Central memory CD8-positive, alpha-beta T cell (primary cell): Measurements from ENCODE around the gene ELOA.

Source experiments
- ATAC-seq: fragments of 150-1000 bp; cut with Tn5 transposase; replicated peaks from 2 replicates; pipeline ENCODE4 v1.10.0; 2022; ENCODE audit warnings: mild to moderate bottlenecking, moderate FRiP score, moderate number of reproducible peaks; ENCODE audit not compliant: poor library complexity, severe bottlenecking; ENCODE audit errors: extremely low read depth
- DNase-seq, 2 donors: peaks; one replicate each; pipeline ENCODE4 v3.0.0; 2021; ENCODE audit warnings: low spot score in 2 of 2
- H3K27ac Mint-ChIP-seq: one replicate; pipeline ENCODE4 v1.8.0; 2022; ENCODE audit warnings: low read depth, mild to moderate bottlenecking, moderate library complexity, mixed read lengths
- H3K27me3 Mint-ChIP-seq: one replicate; pipeline ENCODE4 v1.8.0; 2022; ENCODE audit warnings: mixed read lengths
- H3K36me3 Mint-ChIP-seq: one replicate; pipeline ENCODE4 v1.8.0; 2022; ENCODE audit warnings: mild to moderate bottlenecking, moderate library complexity, mixed read lengths; ENCODE audit not compliant: insufficient read depth
- H3K4me1 Mint-ChIP-seq: one replicate; pipeline ENCODE4 v1.8.0; 2022; ENCODE audit warnings: mixed read lengths
- H3K4me3 Mint-ChIP-seq: one replicate; pipeline ENCODE4 v1.8.0; 2022; ENCODE audit warnings: mild to moderate bottlenecking, moderate library complexity, mixed read lengths
- H3K9me3 Mint-ChIP-seq: one replicate; pipeline ENCODE4 v1.8.0; 2022; ENCODE audit warnings: mixed read lengths

Gene ELOA

GRCh38 chr1:23748016-23748415, 4.7 kb downstream of the ELOA start:
- H3K4me1 Mint-ChIP-seq = peaks cover 52% of the 10 kb centered on the region
- ATAC-seq (no peak), DNase-seq (no peak)
- no peaks in the 10 kb centered on the region for H3K27me3 Mint-ChIP-seq
- no peaks in the 10 kb centered on the region for H3K9me3 Mint-ChIP-seq
- no peak overlapping the region for H3K27ac Mint-ChIP-seq
- H3K36me3 Mint-ChIP-seq = peaks cover 54% of the 10 kb centered on the region
- no peak overlapping the region for H3K4me3 Mint-ChIP-seq

GRCh38 chr1:23751050-23751814, 8.0 kb downstream of the ELOA start:
- DNase-seq (peak in 1 of 2 donors; percentile 11), ATAC-seq (no peak)
- Mint-ChIP-seq H3K36me3 (peaks cover 69% of the 10 kb centered on the region), H3K9me3 (no peaks in the 10 kb centered on the region), H3K27me3 (no peaks in the 10 kb centered on the region), H3K27ac (peak overlapping the region; percentile 64), H3K4me1 (peaks cover 37% of the 10 kb centered on the region), H3K4me3 (no peak overlapping the region)

DNA sequence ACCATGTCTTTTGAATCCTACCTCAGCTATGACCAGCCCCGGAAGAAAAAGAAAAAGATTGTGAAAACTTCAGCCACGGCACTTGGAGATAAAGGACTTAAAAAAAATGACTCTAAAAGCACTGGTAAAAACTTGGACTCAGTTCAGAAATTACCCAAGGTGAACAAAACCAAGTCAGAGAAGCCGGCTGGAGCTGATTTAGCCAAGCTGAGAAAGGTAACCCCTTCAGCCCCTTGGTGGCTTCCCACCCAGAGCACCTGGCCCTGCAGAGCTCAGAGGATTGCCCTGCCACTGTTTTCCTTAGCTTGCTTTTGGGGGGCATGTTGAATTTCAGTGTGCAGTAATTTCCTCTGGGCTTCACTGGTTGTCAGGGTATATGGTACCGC, 8.5 kb downstream of the ELOA start:
- no peak for DNase-seq
- Mint-ChIP-seq H3K4me1 (peaks cover 35% of the 10 kb centered on the region), H3K9me3 (no peaks in the 10 kb centered on the region), H3K36me3 (peaks cover 73% of the 10 kb centered on the region), H3K27ac (no peak overlapping the region), H3K4me3 (no peak overlapping the region), H3K27me3 (no peaks in the 10 kb centered on the region)
- ATAC-seq = no peak

DNA sequence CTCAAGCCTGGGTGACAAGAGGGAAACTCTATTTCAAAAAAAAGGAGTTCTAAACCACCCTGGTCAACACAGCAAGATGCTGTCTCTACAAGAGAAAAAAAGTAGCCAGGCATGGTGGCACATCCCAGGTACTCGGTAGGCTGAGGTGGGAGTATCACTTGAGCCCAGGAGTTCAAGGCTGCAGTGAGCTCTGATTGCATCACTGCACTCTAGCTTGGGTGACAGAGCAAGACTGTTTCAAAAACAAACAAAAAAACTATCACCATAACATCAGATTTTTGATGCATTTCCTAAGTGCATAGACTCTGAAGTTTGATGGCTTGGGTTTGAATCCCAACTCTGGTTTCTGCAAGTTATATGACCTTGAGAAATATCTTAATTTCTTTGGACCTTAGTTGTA, 9.6 kb downstream of the ELOA start:
- Mint-ChIP-seq H3K27ac (no peak overlapping the region), H3K4me3 (no peak overlapping the region), H3K27me3 (no peaks in the 10 kb centered on the region), H3K4me1 (peaks cover 25% of the 10 kb centered on the region), H3K9me3 (no peaks in the 10 kb centered on the region), H3K36me3 (peaks cover 79% of the 10 kb centered on the region)
- no peak for DNase-seq
- ATAC-seq = no peak

- H3K4me1 Mint-ChIP-seq = peaks cover 9% of the 10 kb centered on the region
- no peaks in the 10 kb centered on the region for H3K9me3 Mint-ChIP-seq
- no peak overlapping the region for H3K4me3 Mint-ChIP-seq
- ATAC-seq (no peak), DNase-seq (no peak)
- no peaks in the 10 kb centered on the region for H3K27me3 Mint-ChIP-seq
- no peak overlapping the region for H3K27ac Mint-ChIP-seq
- H3K36me3 Mint-ChIP-seq = peaks cover 84% of the 10 kb centered on the region
Measured at GRCh38 chr1:23756676-23757075, 13.4 kb downstream of the ELOA start.

DNA sequence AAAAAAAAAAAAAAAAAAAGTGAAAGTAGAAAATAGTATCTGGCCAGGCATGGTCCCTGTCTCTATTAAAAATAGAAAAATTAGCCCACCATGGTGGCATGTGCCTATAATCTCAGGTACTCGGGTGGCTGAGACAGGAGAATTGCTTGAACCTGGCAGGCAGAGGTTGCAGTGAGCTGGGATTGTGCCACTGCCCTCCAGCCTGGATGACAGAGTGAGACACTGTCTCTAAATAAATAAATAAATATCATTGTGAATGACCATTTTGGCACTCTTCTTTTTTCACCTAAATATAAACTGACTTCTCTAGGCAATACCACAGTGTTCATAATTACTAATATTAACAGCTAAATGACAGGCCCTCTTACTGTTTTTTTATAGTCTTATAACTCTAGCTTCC, 14.5 kb downstream of the ELOA start:
- Mint-ChIP-seq H3K9me3 (no peaks in the 10 kb centered on the region), H3K27me3 (no peaks in the 10 kb centered on the region), H3K36me3 (peaks cover 81% of the 10 kb centered on the region), H3K27ac (no peak overlapping the region), H3K4me1 (peaks cover 9% of the 10 kb centered on the region), H3K4me3 (no peak overlapping the region)
- DNase-seq (no peak), ATAC-seq (no peak)

- H3K36me3 Mint-ChIP-seq = peaks cover 73% of the 10 kb centered on the region
- no peak overlapping the region for H3K4me3 Mint-ChIP-seq
- H3K27ac Mint-ChIP-seq = no peak overlapping the region
- H3K4me1 Mint-ChIP-seq = peaks cover 9% of the 10 kb centered on the region
- DNase-seq = no peak
- no peak for ATAC-seq
- H3K9me3 Mint-ChIP-seq = no peaks in the 10 kb centered on the region
- no peaks in the 10 kb centered on the region for H3K27me3 Mint-ChIP-seq
Measured at GRCh38 chr1:23759277-23759676, 16.0 kb downstream of the ELOA start.

GRCh38 chr1:23763041-23763577, 19.8 kb downstream of the ELOA start:
- no peaks in the 10 kb centered on the region for H3K9me3 Mint-ChIP-seq
- no peak for ATAC-seq
- peaks cover 46% of the 10 kb centered on the region for H3K36me3 Mint-ChIP-seq
- no peak overlapping the region for H3K4me3 Mint-ChIP-seq
- DNase-seq = no peak
- no peak overlapping the region for H3K27ac Mint-ChIP-seq
- H3K27me3 Mint-ChIP-seq = no peaks in the 10 kb centered on the region
- peaks cover 5% of the 10 kb centered on the region for H3K4me1 Mint-ChIP-seq

GRCh38 chr1:23768733-23769132, 25.5 kb downstream of the ELOA start:
- ATAC-seq = no peak
- no peak overlapping the region for H3K27ac Mint-ChIP-seq
- no peak for DNase-seq
- no peaks in the 10 kb centered on the region for H3K4me1 Mint-ChIP-seq
- H3K4me3 Mint-ChIP-seq = no peak overlapping the region
- no peaks in the 10 kb centered on the region for H3K27me3 Mint-ChIP-seq
- H3K36me3 Mint-ChIP-seq = peaks cover 10% of the 10 kb centered on the region
- H3K9me3 Mint-ChIP-seq = no peaks in the 10 kb centered on the region

DNA sequence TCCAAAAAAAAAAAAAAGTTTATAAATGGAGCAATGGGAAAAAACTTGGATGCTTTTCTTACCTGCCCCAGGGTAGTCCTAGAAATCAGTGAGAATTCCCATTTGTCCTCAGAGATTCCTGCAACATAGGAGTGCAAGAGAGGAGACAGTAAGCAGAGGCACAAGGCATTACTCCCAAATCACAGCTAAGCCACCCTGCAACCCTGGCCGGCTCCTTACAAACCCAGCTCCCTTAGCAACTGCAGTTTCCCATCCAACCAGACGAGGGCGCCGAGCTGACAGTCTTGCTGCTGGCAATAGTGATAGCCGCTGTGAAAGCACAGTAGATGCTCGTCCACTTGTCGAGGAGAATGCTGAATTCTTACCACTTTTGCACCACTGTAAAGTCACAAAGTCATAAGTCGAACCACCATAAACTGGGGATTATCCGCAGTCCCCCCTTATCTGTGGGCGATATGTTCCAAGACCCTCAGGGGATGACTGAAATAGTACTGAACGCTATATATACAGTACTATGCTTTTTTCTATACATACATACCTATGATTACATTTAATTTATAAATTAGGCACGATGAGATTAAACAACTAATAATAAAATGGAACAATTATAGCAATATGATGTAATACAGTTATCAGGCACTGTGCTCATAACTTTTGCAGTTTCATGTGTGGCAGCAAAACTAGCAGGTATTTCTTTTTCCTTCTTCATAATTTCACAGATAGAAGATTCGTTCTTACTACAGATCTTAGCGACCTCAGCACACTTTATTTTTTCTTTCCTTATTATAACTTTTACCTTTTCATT, 29.0 kb downstream of the ELOA start:
- ATAC-seq (peak; percentile 82), DNase-seq (peak; percentile 72 to 84)
- Mint-ChIP-seq H3K27ac (no peak overlapping the region), H3K4me1 (no peaks in the 10 kb centered on the region), H3K4me3 (no peak overlapping the region), H3K27me3 (no peaks in the 10 kb centered on the region), H3K9me3 (no peaks in the 10 kb centered on the region), H3K36me3 (peaks cover 5% of the 10 kb centered on the region)

DNA sequence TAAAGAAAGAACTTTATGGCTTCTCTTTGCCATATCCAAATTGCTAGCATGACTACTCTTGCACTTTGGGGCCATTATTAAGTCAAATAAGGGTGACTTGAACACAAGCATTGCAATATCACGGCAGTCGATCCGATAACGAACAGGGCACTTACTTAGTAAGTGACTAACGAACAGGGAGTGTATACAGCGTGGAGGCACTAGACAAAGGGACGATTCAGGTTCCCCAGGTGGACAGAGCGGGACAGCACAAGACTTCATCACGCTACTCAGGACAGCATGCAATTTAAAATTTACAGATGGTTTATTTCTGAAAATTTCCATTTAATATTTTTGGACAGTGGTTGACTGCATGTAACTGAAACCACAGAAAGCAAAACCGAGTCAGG, 29.6 kb downstream of the ELOA start:
- ATAC-seq (no peak), DNase-seq (no peak)
- H3K27ac Mint-ChIP-seq = no peak overlapping the region
- H3K27me3 Mint-ChIP-seq = no peaks in the 10 kb centered on the region
- peaks cover 3% of the 10 kb centered on the region for H3K36me3 Mint-ChIP-seq
- no peaks in the 10 kb centered on the region for H3K9me3 Mint-ChIP-seq
- H3K4me3 Mint-ChIP-seq = no peak overlapping the region
- peaks cover 1% of the 10 kb centered on the region for H3K4me1 Mint-ChIP-seq

GRCh38 chr1:23774174-23774880, 31.1 kb downstream of the ELOA start:
- Mint-ChIP-seq H3K27ac (no peak overlapping the region), H3K36me3 (peaks cover 6% of the 10 kb centered on the region), H3K9me3 (no peaks in the 10 kb centered on the region), H3K4me3 (no peak overlapping the region), H3K27me3 (no peaks in the 10 kb centered on the region), H3K4me1 (peaks cover 11% of the 10 kb centered on the region)
- no peak for DNase-seq
- ATAC-seq = no peak
